ENCODE results near the gene MDC1. TPM values are rescaled to one million over a fixed set of nuclear protein-coding genes. Genes with fewer than 3 reads are reported as not detected.

The MDC1 gene
- total and polyA plus RNA-seq, 2 of the 13 experiments (the other 11 are each of a cell fraction or from before 2014, with no cell fraction given) = 8.4 to 14.0 TPM

GRCh38 chr6:30761791-30762429, 44.8 kb upstream of the MDC1 start:
- no peak for FAIRE-seq
- Histone ChIP-seq H3K36me3 (replicated peaks in 1 of 2; ENCODE audit: control insufficient read depth in 1 of 2, insufficient read depth in 2 of 2, low read length in 2 of 2) (no peaks in the 10 kb centered on the region), H3K4me3 (replicated peaks in 1 of 3; ENCODE audit: insufficient read depth in 1 of 3, low read depth in 2 of 3, low read length in 3 of 3) (no peak overlapping the region), H2AFZ (ENCODE audit: low read length) (no peak overlapping the region), H3K27ac (ENCODE audit: extremely low read length, insufficient read depth, low read length) (peak overlapping the region; percentile 98), H3K27me3 (ENCODE audit: control insufficient read depth in 1 of 2, insufficient read depth in 2 of 2, low read length in 2 of 2) (no peaks in the 10 kb centered on the region), H3K79me2 (ENCODE audit: insufficient read depth, low read length) (no peaks in the 10 kb centered on the region), H3K9ac (ENCODE audit: insufficient read depth, low read depth, low read length) (no peak overlapping the region), H3K9me3 (ENCODE audit: low read length) (no peaks in the 10 kb centered on the region), H3K4me2 (ENCODE audit: low read depth, low read length) (no peak overlapping the region), H4K20me1 (ENCODE audit: insufficient read depth, low read length) (no peaks in the 10 kb centered on the region), H3K4me1 (ENCODE audit: insufficient read depth, low read length) (peaks cover 98% of the 10 kb centered on the region)
- in situ Hi-C loops (cut with HindIII; ENCODE audit: extremely low pct_ligation_motif_present, low pct_unique_long_range_greater_than_20kb) = no loop called here
- DNase-seq (ENCODE audit: low spot score) = no peak
- 96% methylated on average over 4 of the region's 4 CpGs for WGBS (ENCODE audit: low lambda C conversion rate)
- ChIA-PET CTCF (ENCODE audit: low intra/inter-chr PET ratio, low total read pairs) (no interaction called here), POLR2A (interaction anchor here (0.8 to 1.9 kb wide), 5 partner anchors 8 to 61 kb away, joined by 3 to 10 read pairs (median 6); partner anchors contain the start of gene IER3)
- ATAC-seq = no peak
- intact Hi-C loops (cut with micrococcal nuclease; ENCODE audit: unreplicated experiment) = no loop called here
- TF ChIP-seq NR3C1 (CRISPR knock-in tag; IDR thresholded peaks at IDR 0.05) = no peak
- no peak for TF ChIP-seq ZBTB2 (CRISPR knock-in tag; IDR thresholded peaks at IDR 0.05; ENCODE audit: low read depth)
- no peak for TF ChIP-seq ZBTB37 (CRISPR knock-in tag; IDR thresholded peaks at IDR 0.05)
- 0 out of 2 replicates have a peak, but pooled peaks have one; percentile 32 for TF ChIP-seq HIC2 (CRISPR knock-in tag; IDR thresholded peaks at IDR 0.05; ENCODE audit: low read depth)
- no peak for TF ChIP-seq ZNF747 (CRISPR knock-in tag; IDR thresholded peaks at IDR 0.05; ENCODE audit: borderline replicate concordance)
- TF ChIP-seq ZNF788 (CRISPR knock-in tag; IDR thresholded peaks at IDR 0.05; ENCODE audit: borderline replicate concordance) = peak; percentile 18; the same call in 1 of the 2 replicates
- no TSS peak for BruUV-seq (replicated peaks)

All from HepG2 (cell line).